Esophagus (tissue), 2 donors: ENCODE results near the gene ARID5A. TPM values are rescaled to one million over a fixed set of nuclear protein-coding genes. Genes with fewer than 3 reads are reported as not detected.
A peak's percentile ranks its signal among the peaks of the same experiment; 100 is the strongest.

ENCODE experiments used
- H3K27ac ChIP-seq, 2 donors: one replicate each; pipeline ENCODE4 v1.5.1; 2013; ENCODE audit warnings: low read depth in 2 of 2, mild to moderate bottlenecking in 2 of 2, inconsistent platforms in 1 of 2, low read length in 1 of 2, moderate library complexity in 1 of 2
- H3K27me3 ChIP-seq, 2 donors: one replicate each; pipeline ENCODE4 v1.6.1; 2013; ENCODE audit warnings: low read length in 2 of 2, control low read depth in 1 of 2, mild to moderate bottlenecking in 1 of 2; ENCODE audit not compliant: insufficient read depth in 2 of 2, control insufficient read depth in 1 of 2
- H3K36me3 ChIP-seq, 2 donors: one replicate each; pipeline ENCODE4 v1.6.1; 2013; ENCODE audit warnings: low read length in 1 of 2; ENCODE audit not compliant: control insufficient read depth in 2 of 2, insufficient read depth in 2 of 2
- H3K4me1 ChIP-seq, 2 donors: one replicate each; pipeline ENCODE4 v1.6.1; 2013; ENCODE audit warnings: low read length in 1 of 2; ENCODE audit not compliant: control insufficient read depth in 2 of 2, insufficient read depth in 2 of 2
- H3K4me3 ChIP-seq, 2 donors: one replicate each; pipeline ENCODE4 v1.5.1; 2013; ENCODE audit warnings: low read length in 2 of 2, mild to moderate bottlenecking in 2 of 2, low read depth in 1 of 2, moderate library complexity in 1 of 2
- H3K9me3 ChIP-seq, 2 donors: one replicate each; pipeline ENCODE4 v1.6.1; 2013; ENCODE audit warnings: mild to moderate bottlenecking in 2 of 2, low read depth in 1 of 2, low read length in 1 of 2, moderate library complexity in 1 of 2; ENCODE audit not compliant: control insufficient read depth in 2 of 2, insufficient read depth in 1 of 2
- WGBS, 2 donors: extraction: QIAGEN DNeasy Blood & Tissue Kit; methylation state at CpG; one replicate each; pipeline ENCODE4 v1.1.7; 2013; 5-methylcytosine and 5-hydroxymethylcytosine counted together
- polyA plus RNA-seq, 2 donors: library from polyadenylated mRNA; stranded (reverse); fragments of 200-250 nt; gene quantifications; one replicate each; pipeline ENCODE4 v1.2.3, GENCODE V29; 2013
- donor health status: healthy with polysubstance abuse.
- donor health status: Bipolar disorder and iron deficiency.

Gene ARID5A
- polyA plus RNA-seq, 2 donors = 8.0 to 9.7 TPM

GRCh38 chr2:96537734-96538486 lies 1.4 kb downstream of the ARID5A start:
- Histone ChIP-seq H3K27ac (peak overlapping the region; percentile 80 to 93), H3K27me3 (no peaks in the 10 kb centered on the region), H3K4me1 (peaks cover 5 to 22% of the 10 kb centered on the region in 2 donors), H3K36me3 (no peaks in the 10 kb centered on the region), H3K9me3 (no peaks in the 10 kb centered on the region), H3K4me3 (peak overlapping the region; percentile 64 to 65)
- WGBS, 2 donors = 16 to 19% methylated on average over 36 of the region's 36 CpGs

- Histone ChIP-seq H3K4me3 (peak overlapping the region; percentile 64 to 65), H3K27me3 (no peaks in the 10 kb centered on the region), H3K36me3 (no peaks in the 10 kb centered on the region)
Measured at GRCh38 chr2:96538487-96539214, 2.1 kb downstream of the ARID5A start.

GRCh38 chr2:96539215-96539920 lies 2.8 kb downstream of the ARID5A start:
- Histone ChIP-seq H3K4me1 (peaks cover 5 to 20% of the 10 kb centered on the region in 2 donors), H3K27me3 (no peaks in the 10 kb centered on the region), H3K36me3 (no peaks in the 10 kb centered on the region), H3K9me3 (no peaks in the 10 kb centered on the region), H3K27ac (peak overlapping the region in 1 of 2 donors; percentile 5), H3K4me3 (no peak overlapping the region)
- WGBS, 2 donors = 80 to 82% methylated on average over 9 of the region's 9 CpGs

More at GRCh38 chr2:96538487-96539214, 2.1 kb downstream of the ARID5A start:
- peak overlapping the region; percentile 80 to 93 for H3K27ac ChIP-seq
- no peaks in the 10 kb centered on the region for H3K9me3 ChIP-seq
- H3K4me1 ChIP-seq = peaks cover 5 to 20% of the 10 kb centered on the region in 2 donors
- WGBS, 2 donors = 45% methylated on average over 24 of the region's 24 CpGs

- Histone ChIP-seq H3K27me3 (no peaks in the 10 kb centered on the region), H3K27ac (no peak overlapping the region), H3K36me3 (no peaks in the 10 kb centered on the region), H3K9me3 (no peaks in the 10 kb centered on the region), H3K4me1 (peaks cover 3 to 20% of the 10 kb centered on the region in 2 donors), H3K4me3 (no peak overlapping the region)
- 55 to 62% methylated on average over 5 of the region's 5 CpGs for WGBS, 2 donors
Measured at GRCh38 chr2:96540136-96540535, 3.6 kb downstream of the ARID5A start.

- no peak overlapping the region for H3K4me3 ChIP-seq
- H3K27ac ChIP-seq = no peak overlapping the region
- no peaks in the 10 kb centered on the region for H3K27me3 ChIP-seq
- WGBS, 2 donors = 82 to 97% methylated on average over 4 of the region's 4 CpGs
- peaks cover 3 to 15% of the 10 kb centered on the region in 2 donors for H3K4me1 ChIP-seq
- peaks cover 0 to 3% of the 10 kb centered on the region in 2 donors for H3K9me3 ChIP-seq
- no peaks in the 10 kb centered on the region for H3K36me3 ChIP-seq
Measured at GRCh38 chr2:96541398-96542152, 5.0 kb downstream of the ARID5A start.

GRCh38 chr2:96542357-96542977 lies 5.9 kb downstream of the ARID5A start:
- whole genome bisulfite sequencing, 2 donors = 83 to 92% methylated on average over 8 of the region's 8 CpGs
- Histone ChIP-seq H3K4me3 (no peak overlapping the region), H3K27me3 (no peaks in the 10 kb centered on the region), H3K9me3 (peaks cover 0 to 3% of the 10 kb centered on the region in 2 donors), H3K27ac (no peak overlapping the region), H3K4me1 (peaks cover 3 to 13% of the 10 kb centered on the region in 2 donors), H3K36me3 (no peaks in the 10 kb centered on the region)

- peaks cover 3 to 5% of the 10 kb centered on the region in 2 donors for H3K4me1 ChIP-seq
- peaks cover 0 to 16% of the 10 kb centered on the region in 2 donors for H3K36me3 ChIP-seq
- H3K27me3 ChIP-seq = no peaks in the 10 kb centered on the region
- no peak overlapping the region for H3K27ac ChIP-seq
- no peak overlapping the region for H3K4me3 ChIP-seq
- peaks cover 0 to 3% of the 10 kb centered on the region in 2 donors for H3K9me3 ChIP-seq
- WGBS, 2 donors = 85% methylated on average over 5 of the region's 5 CpGs
Measured at GRCh38 chr2:96546321-96546720, 9.8 kb downstream of the ARID5A start.

- H3K36me3 ChIP-seq = peaks cover 0 to 17% of the 10 kb centered on the region in 2 donors
- no peaks in the 10 kb centered on the region for H3K27me3 ChIP-seq
- no peak overlapping the region for H3K27ac ChIP-seq
- H3K4me1 ChIP-seq = peaks cover under 1 to 5% of the 10 kb centered on the region in 2 donors
- H3K4me3 ChIP-seq = no peak overlapping the region
- 75% methylated on average over 8 of the region's 8 CpGs for WGBS, 2 donors
- H3K9me3 ChIP-seq = peaks cover 0 to 3% of the 10 kb centered on the region in 2 donors
Measured at GRCh38 chr2:96546797-96547196, 10.2 kb downstream of the ARID5A start.
